Activated T-cell treated with anti-CD3 and anti-CD28 coated beads, Interleukin-2, amount 50 U/mL, for 1 hour (primary cell): ENCODE data around the gene CSF2.
A peak's percentile ranks its signal among the peaks of the same experiment; 100 is the strongest.

Experiments used
- DNase-seq: peaks from one replicate; pipeline ENCODE4 v3.0.0-alpha.2; 2020

CSF2 gene

DNA sequence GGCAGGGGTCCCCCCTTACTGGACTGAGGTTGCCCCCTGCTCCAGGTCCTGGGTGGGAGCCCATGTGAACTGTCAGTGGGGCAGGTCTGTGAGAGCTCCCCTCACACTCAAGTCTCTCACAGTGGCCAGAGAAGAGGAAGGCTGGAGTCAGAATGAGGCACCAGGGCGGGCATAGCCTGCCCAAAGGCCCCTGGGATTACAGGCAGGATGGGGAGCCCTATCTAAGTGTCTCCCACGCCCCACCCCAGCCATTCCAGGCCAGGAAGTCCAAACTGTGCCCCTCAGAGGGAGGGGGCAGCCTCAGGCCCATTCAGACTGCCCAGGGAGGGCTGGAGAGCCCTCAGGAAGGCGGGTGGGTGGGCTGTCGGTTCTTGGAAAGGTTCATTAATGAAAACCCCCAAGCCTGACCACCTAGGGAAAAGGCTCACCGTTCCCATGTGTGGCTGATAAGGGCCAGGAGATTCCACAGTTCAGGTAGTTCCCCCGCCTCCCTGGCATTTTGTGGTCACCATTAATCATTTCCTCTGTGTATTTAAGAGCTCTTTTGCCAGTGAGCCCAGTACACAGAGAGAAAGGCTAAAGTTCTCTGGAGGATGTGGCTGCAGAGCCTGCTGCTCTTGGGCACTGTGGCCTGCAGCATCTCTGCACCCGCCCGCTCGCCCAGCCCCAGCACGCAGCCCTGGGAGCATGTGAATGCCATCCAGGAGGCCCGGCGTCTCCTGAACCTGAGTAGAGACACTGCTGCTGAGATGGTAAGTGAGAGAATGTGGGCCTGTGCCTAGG lies at the start of gene CSF2:
CSF2 (plus strand) TSS at position 559 of the 783 bp plus-strand sequence; CDS start at position 594, 35 bp downstream.
- DNase-seq = no peak

DNA sequence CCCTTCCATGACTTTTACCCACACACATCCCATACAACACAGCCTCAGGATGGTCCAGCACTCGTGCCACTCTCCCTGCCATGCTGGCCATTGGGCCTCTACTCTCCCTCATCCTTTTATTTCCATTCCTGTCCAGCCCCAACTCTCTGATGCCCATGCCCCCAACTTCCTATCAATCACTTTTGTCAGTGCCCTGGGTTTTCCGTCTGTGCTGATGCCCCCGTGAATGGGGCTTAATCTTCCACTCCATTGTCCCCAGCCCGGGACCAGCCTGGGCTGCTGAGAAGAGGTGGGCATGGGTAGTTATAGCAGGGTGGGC lies 49.5 kb upstream of the CSF2 start:
- DNase-seq = no peak

DNA sequence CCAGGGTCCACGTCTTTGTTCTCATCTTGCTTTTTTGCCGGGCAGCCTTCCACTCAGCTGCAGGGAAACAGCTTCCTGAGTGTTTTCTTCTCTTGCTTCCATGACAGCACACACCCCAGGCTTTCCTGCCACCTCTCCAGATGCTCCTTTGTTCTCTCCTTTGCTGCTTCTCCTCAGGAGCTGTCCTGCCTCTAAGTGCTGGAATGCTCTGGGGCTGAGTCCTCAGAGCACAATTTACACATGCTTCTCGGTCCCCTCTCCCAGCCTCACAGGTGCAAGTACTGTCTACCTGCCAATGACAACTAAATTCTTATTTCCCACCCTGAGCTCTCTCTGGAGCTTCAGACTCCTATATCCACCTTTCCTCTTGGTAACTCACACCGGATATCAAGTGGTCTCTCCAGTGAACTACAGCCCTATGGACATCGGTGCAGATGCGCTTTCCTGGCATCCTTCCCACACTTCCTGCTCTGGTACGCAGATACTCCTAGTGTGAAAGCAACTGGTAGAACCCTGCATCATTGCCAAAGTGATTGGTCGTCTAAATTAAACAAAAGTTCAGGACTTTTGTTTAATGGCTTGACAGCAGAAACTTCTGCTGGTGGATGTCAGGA lies 48.7 kb upstream of the CSF2 start:
- DNase-seq = no peak

DNA sequence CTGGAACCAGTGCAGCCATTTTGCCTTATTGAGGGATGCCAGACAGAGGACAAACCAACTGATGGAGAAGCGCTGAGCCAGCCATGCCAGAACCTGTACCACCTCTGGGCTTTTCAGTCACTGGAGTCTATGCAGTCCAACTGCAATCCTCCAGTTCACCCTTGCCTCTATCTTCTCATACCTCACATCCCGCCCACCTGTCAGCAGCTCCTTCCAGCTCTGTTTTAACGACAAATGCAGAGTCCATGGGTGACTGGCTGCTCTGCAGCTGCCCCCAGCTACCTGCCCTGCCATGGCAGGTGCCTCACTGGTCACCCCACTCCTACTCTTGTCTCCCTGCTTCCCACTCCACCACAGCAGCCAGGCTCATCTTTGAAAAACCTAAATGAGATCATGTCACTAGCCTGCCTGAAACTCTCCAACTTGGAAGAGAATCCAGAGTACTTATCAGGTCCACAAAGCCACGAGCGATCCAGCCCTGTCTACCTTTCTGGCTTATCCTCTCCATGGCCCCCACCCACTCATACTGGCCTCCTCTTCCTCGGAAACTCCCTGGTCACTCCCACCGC lies 48.1 kb upstream of the CSF2 start:
- no peak for DNase-seq

DNA sequence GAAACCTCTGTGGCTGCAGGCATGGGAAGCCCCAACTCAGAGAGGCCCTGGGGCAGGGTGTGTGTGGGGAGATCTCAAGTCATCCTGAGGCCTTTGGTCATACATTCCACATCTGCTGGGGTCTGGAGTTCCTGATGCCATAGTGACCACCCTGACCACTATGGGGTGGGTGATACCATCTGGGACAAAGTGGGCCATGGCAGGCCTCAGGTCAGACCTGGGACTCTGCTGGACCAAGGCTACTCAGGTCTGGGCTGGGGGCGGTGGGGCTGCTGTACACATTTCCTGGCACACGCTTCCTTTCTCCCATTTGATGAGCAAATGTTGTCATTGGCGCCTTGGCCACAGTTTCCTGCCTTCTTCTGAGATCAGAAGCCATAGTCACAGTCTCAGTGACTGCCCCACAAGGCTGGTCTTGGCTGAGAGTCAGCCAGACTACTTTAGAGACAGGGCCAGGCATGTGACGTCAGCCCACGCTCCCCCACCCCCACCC lies 47.0 kb upstream of the CSF2 start:
- peak; percentile 41 for DNase-seq

DNA sequence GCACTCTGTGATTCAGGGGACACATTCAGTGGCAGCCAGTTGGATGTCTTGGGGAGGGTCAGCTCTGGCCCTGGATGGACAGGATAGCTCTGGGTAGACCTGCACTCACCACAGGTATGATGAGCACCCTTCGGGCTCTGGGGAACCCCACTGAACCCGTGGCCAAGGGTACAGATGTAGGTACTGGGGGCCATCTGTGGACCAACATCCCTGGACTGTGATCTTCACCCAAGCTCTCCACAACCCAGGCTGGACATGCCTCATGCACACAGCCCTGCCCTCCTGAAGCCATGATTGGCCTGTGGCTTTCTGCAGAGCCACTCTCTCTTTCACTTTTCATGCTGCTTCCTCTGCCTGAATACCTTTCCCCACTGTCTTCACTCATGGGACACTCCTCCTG lies 46.6 kb upstream of the CSF2 start:
- DNase-seq = no peak

- DNase-seq = no peak
Observed at GRCh38 chr5:132029609-132030330, 43.8 kb upstream of the CSF2 start.

GRCh38 chr5:132030610-132031009 lies 43.0 kb upstream of the CSF2 start:
- DNase-seq = no peak

DNA sequence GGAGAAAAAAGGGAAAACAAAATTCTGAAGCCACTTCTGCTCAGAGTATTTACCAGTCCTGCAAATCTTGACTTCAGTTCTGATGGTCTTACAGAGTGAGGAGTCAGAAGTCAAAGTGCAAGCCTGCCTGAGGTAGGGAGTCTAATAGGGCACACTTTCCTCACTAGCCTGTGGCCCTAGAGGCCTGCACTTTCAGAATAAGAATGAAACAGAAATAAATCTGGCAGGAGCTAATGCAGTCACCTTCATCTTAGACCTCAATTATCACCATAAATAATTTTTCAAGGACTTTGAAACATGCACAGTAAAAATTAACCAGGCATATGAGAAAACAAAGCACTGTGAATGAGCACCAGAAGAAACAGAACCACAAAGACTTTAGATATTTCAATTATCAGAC lies 41.4 kb upstream of the CSF2 start:
- no peak for DNase-seq

DNA sequence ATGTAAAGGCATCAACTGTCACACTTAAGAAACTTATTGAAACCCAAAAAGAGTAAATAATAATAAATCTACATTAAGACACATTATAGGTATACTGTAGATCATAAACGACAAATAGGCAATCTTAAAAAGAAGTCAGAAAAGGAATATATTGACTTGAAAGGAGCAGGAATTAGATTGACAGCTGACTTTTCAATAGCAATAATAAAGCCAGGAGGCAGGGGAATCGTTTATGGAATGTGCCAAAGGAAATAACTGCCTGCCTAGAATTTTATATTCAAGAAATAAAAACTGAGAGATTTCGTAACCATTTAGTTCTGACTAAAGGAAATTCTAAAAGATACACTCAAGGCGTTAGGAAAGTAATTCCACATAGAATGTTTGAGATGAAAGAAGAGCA lies 40.5 kb upstream of the CSF2 start:
- no peak for DNase-seq

DNA sequence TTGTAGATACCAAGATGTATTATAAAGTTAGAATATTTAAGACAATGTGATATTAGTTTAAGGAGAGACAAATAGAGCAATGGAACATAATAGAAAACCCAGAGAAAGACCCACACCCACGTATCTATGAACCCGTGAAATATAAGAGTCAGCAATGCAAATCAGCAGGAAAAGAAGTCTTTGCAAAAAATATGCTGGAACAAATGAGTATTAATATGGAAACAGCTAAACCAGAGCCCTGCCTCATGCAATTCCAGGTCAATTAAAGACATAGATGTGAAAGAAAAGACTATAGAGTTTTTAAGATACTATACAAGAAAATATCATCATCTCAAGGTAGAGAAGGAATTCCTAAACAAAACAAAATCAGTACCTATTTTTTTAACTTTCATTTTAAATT lies 36.2 kb upstream of the CSF2 start:
- DNase-seq = no peak

GRCh38 chr5:132044207-132044606 lies 29.4 kb upstream of the CSF2 start:
- no peak for DNase-seq

GRCh38 chr5:132046880-132047299 lies 26.7 kb upstream of the CSF2 start:
- peak; percentile 8 for DNase-seq

GRCh38 chr5:132049093-132049492 lies 24.5 kb upstream of the CSF2 start:
- DNase-seq = no peak

DNA sequence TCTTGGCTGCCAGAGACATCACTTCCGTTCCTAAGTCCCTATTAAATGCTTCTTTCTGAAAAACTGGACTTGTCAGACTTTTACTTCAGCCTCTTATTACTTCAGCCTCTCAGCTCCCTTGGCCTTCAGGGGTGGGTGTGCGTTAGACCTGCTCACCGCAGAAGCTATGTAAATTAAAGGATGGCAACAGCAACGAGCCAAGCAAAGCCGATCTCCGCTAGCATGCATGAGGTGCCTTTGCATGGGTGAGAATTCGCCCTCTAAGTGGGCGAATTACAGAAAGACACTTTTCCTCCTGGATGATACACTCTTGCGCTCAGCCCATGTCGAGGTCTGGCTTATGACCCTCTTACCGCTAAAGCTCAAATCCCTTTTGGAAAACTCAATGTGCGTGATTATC lies 24.0 kb upstream of the CSF2 start:
- DNase-seq = no peak

GRCh38 chr5:132050136-132050535 lies 23.5 kb upstream of the CSF2 start:
- DNase-seq = no peak

- DNase-seq = no peak
Observed at GRCh38 chr5:132050661-132051552, 22.7 kb upstream of the CSF2 start.

GRCh38 chr5:132052520-132052919 lies 21.1 kb upstream of the CSF2 start:
- no peak for DNase-seq

GRCh38 chr5:132053483-132053882 lies 20.1 kb upstream of the CSF2 start:
- DNase-seq = no peak

DNA sequence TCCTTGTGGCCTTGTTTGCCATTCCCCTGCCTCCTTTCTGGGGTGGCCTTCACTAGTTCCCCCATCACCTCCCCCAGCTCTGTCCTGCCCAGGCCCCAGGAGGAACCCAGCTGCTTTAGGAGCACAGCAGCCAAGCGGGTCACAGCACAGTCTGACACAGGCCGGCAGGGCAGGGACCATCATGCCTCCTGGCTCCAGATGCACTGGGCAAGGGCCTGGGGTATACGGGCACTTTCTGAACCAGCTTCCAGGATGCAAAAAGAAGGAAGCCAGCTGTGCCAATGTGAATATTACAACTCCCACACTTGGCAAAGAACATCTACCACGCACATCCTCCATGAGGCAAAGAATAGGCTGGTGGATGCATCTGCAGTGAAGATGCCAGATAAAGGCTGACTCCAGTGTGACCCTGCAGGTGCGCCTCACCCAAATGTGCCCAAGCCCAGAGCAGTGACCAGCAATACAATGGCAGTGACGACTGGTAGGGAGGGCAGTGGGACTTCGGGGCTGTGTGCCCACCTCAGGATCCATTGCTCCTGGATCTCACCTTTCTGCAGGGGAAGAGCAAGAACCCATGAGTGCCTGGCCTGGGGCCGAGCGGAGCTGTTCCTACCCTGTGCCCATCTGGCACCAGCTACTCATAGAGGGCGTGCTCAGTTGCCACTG lies 19.4 kb upstream of the CSF2 start:
- DNase-seq = no peak

GRCh38 chr5:132054697-132055440 lies 18.7 kb upstream of the CSF2 start:
- no peak for DNase-seq
